GM15510 (cell line): ENCODE data around the gene ULK4.

Source experiments
- POLR2A ChIP-seq: IDR thresholded peaks from 3 replicates; pipeline ENCODE4 v1.6.1; 2011; ENCODE audit warnings: borderline replicate concordance; ENCODE audit not compliant: insufficient read length; ENCODE audit errors: extremely low read depth

Gene ULK4

GRCh38 chr3:41456162-41456561 lies 505.7 kb downstream of the ULK4 start:
- TF ChIP-seq POLR2A, result no peak

- TF ChIP-seq POLR2A, result no peak
Measured at GRCh38 chr3:41450416-41451231, 511.3 kb downstream of the ULK4 start.

GRCh38 chr3:41448396-41448795 lies 513.5 kb downstream of the ULK4 start:
- no peak for TF ChIP-seq POLR2A

GRCh38 chr3:41447701-41448100 lies 514.2 kb downstream of the ULK4 start:
- no peak for TF ChIP-seq POLR2A

GRCh38 chr3:41441568-41441967 lies 520.3 kb downstream of the ULK4 start:
- TF ChIP-seq POLR2A, result no peak

- no peak for TF ChIP-seq POLR2A
Measured at GRCh38 chr3:41441139-41441538, 520.8 kb downstream of the ULK4 start.

- TF ChIP-seq POLR2A, result no peak
Measured at GRCh38 chr3:41436983-41437382, 524.9 kb downstream of the ULK4 start.

- no peak for TF ChIP-seq POLR2A
Measured at GRCh38 chr3:41434781-41435180, 527.1 kb downstream of the ULK4 start.

- no peak for TF ChIP-seq POLR2A
Measured at GRCh38 chr3:41431386-41431785, 530.5 kb downstream of the ULK4 start.

- no peak for TF ChIP-seq POLR2A
Measured at GRCh38 chr3:41430886-41431285, 531.0 kb downstream of the ULK4 start.

- no peak for TF ChIP-seq POLR2A
Measured at GRCh38 chr3:41430391-41430790, 531.5 kb downstream of the ULK4 start.

- TF ChIP-seq POLR2A, result no peak
Measured at GRCh38 chr3:41426485-41426884, 535.4 kb downstream of the ULK4 start.

GRCh38 chr3:41424543-41425300 lies 537.2 kb downstream of the ULK4 start:
- no peak for TF ChIP-seq POLR2A

- no peak for TF ChIP-seq POLR2A
Measured at GRCh38 chr3:41419809-41420208, 542.1 kb downstream of the ULK4 start.

GRCh38 chr3:41418961-41419691 lies 542.8 kb downstream of the ULK4 start:
- TF ChIP-seq POLR2A, result no peak
